ENCODE data around the gene HNRNPA3.
"Not testable (repeated sequence)": the region's sequence is repeated elsewhere in the genome, so short reads cannot be mapped to it uniquely, and the experiment has no call there.

HNRNPA3 gene

DNA sequence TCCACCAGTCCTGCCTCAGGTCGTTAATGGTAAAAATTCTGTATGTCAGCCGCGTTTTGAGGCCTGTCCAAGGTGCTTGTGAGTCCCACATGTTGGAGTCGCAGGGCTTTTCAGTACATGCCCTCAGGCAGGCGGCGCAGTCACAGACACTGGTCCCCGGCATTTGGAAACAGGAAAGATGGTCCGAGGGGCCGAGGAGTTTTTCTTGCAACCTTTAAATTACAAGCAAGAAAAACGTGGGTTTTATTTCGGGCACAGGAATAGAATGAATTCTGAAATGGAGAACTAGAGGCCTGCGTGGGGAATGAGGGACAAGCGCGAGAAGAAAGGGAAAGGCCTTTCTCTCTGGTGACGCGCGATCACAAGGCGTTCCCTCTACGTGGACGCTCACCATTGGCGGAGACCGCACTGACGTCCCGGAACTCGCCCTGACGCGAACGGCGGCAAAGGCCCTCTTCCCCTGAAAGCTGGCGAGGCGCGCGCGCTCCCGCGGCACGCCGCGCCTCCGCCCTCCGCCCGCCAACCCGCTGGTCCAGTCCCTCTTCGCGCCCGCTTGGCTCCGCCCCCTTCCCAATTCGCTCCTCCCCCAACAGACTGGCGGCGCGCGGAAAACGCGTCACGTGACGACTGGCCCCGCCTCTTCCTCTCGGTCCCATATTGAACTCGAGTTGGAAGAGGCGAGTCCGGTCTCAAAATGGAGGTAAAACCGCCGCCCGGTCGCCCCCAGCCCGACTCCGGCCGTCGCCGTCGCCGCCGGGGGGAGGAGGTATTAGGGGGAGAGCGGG is at the start of gene HNRNPA3:
TSS of gene HNRNPA3 (plus strand) at position 689 of the 785 bp plus-strand sequence. CDS start at position 695, 6 bp downstream.
- peak; percentile 95 for DNase-seq

DNA sequence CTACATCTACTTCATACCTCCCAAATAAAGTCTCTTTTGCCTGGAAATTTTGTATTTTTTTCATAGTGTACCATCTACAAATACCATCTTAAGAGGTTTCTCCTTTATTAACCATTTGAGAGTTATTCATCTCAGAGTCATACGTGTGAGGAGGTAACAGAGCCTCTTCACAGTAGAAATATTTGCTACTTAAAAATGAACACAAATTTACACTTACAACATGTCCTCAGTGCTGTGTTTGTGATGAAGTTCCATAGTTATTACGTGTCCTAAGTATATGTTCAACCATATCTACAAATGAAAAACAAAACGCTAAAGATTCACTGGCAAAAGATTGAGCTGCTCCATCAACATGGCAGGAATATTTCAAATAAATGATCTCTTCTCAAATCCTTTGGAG is 48.5 kb upstream of the HNRNPA3 start:
- DNase-seq = no peak

DNA sequence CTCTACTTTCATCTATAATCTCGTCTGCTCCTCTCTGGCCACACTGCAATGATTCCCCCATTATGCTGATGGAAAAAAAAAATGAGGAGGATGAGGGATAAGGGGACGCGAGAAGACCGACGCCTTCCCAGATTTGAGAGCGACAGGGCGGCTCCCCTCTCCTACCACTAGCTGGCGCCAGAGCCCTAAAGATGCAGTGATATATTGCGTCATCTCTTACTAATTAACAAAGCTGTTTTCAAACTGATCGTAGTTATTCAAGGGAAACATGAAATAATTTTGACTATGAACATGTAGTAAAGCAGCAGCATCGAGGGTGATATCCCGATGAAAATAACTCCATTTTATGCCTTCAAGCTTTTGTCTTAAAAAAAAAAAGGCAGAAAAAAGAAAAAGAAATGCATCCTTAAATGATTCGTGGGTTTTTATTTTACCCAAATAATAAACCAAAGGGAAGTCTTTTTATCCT is 48.0 kb upstream of the HNRNPA3 start:
- DNase-seq = peak; percentile 81

DNA sequence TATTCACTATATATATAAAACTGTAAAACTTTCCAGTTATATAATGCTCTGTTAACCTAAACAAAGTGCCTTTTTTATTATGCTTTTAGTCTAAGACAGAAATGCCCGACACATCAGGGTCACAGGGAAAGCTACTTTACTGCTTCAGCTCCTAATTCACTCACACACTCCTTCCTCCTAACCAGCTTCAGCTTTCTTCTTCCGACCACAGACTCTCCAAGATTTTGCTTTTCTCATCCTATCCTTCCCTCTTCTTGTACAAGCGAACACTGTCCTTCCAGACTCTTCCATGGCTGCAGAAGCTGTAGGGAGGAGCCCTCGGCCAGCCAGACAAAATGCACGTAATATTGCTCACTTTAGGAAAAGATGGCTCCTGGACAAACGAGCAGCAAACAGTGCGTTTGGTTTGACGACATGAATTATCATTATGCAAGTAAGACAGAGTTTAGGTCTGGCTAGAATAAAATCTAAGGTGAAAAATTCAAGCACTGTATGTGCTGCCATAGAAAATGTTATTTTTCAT is 47.5 kb upstream of the HNRNPA3 start:
- DNase-seq = no peak

DNA sequence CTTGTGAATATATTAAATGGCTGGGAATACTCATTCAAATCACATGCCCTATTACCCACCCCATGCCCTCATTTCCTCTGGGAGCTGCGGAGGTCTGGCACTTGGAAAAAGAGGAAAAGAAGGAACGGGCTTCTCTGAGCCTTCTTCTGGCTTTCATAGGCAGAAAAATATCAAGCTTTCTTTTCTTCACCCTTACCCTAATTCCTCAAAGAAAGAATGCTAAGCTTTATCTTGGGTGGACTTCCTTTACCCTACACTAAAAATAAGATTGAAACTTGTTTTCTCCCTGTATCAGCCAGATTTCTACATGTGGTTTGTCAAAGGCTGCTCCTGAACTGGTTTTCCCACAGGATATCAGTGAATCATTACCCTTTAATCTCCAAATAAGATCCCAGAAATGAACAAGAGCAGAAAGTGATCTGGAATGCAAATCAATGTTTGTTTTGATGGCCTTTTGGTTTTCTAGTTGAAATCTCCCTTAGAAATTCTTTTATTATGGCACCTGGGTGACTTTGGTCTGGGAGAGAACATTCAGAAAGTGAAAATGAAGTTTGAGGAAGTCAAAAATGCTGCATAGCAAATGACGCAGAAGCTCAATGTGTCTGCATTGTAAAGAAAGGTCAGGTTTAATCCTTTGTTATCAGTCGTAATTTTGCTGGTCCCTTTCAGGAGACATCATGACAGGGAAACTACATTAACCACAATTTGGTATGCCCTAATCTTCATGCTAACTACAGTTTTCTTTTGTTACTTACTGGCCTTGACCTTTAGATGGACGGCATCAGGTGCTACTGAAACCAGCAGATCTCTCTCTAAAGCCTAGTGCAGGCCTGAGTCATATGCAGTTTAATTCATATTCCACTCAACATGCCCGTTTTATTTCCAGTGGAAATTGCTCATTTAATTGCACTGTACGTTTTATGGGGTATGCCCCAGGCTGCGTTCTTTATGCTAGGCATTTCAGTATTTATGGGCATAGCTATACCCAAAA is 46.6 kb upstream of the HNRNPA3 start:
- no peak for DNase-seq

DNA sequence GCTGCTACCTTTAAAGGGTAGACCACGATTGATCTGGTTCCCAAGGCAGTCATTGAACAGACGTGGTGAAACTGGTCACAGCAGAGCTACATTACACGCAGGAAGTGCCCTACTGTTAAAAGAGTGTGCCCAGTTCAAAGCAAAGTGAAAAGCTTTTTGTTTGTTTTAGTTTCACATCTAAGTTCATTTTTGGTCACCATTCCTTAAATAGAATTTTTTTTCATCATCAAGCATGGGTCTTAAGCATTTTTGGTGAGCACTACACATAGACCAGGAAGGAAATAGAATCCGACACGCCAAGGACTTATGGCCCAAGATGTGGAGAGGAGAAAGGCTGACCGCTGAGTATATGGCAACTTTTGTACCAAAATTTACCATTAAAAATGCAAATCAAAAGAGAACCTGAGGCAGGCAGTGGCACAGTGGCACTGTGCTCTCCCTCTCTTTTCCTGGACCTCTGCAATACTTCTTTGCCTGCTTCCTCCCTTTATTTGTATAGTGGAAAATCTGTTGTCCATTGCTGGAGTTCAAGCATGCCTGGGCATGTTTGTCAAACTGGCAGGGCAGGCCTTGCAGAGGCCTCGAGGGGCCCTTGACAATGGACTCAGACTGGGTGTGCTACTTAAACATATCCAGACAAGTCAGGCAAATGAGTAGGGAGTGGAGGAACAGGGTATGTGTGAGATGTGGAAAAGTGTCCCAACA is 42.6 kb upstream of the HNRNPA3 start:
- no peak for DNase-seq

DNA sequence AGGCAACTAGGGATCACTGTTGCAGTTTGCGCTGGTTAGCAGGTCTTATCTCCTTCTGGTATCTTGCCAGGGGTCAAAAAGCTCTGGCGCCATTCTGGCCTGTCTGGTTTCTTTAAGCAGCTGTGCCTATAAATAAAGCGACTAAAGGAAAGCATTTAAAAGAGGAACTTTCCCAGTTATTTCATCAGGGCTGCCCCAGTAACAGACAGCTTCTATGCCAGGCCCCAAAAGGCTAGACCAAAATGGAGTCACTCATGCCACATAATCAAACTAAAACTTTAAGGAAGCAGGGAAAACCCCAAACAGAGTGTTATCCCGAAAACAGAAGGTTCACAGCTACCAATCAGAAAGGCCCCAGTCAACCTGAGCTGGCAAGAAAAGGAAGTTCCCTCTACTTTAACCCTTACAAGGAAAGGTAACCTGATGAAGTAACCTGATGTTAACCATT is 41.2 kb upstream of the HNRNPA3 start:
- no peak for DNase-seq

DNA sequence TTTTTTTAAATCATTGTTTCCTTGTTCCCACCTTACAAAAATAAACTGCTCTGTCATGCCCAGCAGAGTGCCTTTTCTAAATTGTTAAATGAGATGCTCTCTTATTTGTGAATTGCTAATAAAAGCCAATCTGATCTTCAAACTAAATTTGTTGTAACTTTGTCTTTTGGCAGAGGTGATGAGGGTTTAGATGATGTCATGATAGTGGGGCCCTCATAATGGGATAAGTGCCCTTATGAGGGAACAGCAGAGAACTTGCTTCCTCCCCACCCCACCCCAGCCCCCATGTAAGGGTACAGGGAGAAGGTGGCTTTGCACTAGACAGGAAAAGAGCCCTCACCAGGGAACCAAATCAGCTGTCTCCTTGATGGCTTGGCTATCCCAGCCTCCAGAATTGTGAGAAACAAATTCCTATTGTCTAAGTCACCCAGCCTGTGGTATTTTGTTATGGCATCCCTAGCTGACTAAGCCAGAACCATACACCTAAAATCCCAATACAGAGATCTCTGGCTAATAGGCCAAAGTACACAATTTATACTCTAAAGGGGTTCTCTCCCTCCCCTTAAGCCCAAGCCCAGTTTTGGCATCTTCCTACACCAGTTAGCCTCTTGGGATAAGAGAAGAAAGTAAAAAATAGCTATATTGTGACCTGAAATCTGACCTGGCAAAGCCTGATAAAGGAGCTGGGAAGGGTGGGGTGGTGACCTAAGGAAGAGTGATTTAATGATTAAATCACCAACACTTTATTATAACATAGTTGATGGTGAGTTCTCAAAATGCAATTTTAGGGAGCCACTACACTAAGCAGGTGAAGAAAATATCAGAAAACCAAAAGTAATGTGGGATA is 40.3 kb upstream of the HNRNPA3 start:
- DNase-seq = no peak

DNA sequence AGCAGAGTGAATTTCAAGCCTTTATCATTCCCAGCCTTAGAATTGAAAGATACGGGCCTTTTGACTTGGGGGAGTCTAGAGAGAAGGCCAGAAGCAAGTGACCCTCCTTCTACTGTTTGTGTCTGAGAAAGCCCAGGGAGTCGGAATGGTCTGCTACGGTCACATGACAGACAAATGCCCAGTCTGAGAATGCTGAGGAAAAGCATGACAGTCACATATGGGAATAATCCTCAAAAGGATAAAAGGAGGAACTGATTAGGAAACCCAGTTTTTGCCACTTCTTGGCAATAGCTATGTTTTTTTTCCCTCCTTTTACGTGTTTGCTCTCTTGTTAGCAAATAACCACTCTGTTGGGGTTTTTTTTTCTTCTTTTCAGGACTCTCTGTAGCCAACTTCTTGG is 38.1 kb upstream of the HNRNPA3 start:
- no peak for DNase-seq

DNA sequence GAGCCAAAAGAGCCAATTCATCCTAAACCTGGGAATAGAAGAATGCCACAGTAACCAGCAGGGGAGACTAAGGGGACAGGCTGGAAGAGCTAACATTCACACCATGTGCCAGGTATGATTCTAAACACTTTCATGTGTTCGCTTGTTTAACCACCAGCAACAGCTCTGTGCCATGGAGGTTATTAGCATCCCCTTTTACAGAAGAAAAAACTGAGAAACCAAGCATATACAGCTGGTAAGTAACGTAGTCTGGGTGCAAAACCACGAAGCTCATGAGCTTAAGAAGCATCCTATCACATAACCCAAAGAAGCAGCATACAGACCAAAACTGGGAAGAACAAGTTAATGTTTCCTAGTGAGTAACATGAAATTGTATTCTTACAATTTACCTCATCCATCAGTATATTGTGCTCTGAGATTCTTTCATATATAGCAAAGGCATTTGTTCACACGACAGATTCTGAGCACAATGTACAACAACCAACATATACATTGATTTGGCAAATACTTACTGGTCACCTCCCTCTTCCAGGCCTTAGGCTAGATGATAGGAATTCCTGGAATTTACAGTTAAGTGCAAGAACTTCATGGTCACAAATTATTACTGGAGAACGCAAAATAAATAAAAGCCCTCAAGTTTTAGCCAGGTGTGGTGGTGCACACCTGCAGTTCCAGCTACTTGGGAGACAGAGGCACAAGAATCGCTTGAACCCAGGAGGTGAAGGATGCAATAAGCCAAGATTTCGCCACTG is 36.5 kb upstream of the HNRNPA3 start:
- DNase-seq = no peak

DNA sequence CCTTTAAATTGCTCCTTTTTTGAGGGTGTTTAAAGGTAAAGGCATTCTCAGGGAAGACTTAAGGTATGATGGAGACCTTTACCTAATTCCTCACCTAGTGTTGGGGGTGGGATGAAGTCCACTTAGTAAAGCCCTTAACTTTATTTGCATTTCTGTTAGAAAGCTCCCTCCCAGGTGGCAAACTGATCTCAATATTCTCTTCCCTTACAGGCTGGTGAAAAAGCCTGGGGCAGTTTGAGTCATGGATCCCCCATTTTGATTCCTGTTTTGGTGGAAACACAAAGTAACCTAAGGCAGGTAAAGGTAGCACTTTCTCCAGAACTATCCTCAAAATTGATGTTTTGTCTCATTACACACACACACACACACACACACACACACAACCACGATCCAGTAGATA is 33.8 kb upstream of the HNRNPA3 start:
- DNase-seq = no peak

DNA sequence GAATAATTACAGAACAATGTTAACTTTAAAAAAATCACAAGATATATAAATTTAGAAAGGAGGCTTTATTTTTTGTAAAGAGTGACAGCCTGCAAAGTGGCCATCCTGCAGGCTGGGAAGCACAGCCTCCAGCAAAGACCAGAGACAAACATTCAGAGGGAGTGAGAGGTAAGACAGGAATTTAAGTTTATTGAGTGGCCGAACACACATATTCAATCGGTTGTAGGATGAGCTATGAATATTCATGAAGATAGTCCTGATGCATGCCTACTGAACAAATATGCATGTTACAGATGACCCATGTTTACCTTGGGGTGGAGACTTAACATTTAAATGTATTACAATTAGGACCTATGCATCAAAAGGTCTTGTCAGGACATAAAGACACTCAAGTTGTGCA is 33.4 kb upstream of the HNRNPA3 start:
- DNase-seq = no peak

DNA sequence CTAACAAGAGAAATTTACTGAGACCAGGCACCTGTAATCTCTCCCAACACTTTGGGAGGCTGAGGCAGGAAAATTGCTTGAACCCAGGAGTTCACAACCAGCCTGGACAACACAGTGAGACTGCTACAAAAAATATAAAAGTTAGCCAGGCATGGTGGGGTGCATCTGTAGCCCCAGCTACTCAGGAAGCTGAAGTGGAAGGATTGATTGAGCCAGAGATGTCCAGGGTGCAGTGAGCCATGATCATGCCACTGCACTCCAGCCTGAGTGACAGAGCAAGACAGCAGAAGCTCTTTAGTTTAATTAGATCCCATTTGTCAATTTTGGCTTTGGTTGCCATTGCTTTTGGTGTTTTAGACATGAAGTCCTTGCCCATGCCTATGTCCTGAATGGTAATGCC is 32.9 kb upstream of the HNRNPA3 start:
- not testable (repeated sequence) for DNase-seq

DNA sequence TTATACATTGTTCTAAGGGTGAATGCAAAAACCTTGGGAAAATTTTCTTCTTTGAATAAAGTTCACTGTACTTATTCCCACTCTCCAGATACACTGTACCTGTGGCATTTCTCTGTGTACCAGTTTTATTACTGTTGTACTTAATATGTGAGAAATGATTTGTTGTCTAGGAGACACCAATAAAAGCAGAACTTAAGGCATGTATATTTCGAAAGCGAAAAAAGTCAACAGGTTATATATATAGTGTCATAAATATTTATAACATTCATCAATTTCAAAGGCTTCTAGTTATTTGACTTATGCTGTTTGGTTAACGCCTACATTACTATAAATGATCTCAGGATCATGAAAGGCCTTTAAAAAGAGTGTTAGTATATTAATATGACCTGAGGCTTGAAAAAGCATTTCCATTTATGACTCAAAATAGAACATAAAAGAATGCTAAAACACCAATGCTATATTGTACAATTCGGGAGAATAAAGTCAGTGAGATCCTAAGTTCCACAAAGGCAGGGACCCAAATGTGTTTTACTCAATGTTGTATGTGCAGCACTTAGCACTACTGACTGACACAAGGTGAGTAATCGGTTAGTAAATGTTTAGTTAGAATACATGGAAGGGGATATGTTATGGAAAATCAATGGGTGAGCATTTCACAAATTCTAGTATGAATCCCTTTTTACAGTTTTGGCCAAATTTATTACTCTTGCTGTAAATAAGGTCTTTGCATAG is 32.2 kb upstream of the HNRNPA3 start:
- DNase-seq = no peak

DNA sequence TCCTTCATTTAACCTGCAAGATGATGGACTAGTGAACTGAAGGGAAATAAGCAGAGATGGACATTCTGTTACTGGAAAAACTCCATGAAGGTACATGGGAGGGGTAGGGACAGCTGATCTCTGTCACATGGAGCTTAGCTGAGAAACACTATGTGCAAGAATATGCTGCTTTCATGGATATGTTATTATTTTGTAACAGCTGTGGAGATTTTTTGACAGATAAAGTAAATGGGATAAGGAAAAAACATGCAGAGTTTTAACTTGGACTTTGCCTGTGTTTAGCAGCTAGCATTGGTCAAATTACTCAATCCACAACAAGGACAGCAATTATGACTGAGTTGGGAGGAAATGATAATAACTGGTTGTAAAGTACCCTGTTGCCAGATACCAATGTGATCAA is 28.7 kb upstream of the HNRNPA3 start:
- no peak for DNase-seq

DNA sequence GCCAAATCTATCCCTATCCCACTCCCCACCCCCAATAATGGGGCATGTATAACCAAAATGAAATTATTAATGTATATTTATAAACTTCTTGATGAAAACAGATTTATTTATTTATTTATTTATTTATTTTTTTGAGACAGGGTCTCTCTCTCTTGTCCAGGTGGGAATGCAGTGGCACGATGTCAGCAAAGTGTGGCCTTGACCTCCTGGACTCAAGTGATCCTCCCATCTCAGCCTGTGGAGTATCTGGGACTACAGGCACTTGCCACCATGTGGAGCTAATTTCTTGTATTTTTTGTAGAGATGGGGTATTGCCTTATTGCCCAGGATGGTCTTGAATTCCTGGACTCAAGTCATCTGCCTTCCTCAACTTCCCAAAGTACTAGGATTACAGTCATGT is 28.0 kb upstream of the HNRNPA3 start:
- DNase-seq = no peak

DNA sequence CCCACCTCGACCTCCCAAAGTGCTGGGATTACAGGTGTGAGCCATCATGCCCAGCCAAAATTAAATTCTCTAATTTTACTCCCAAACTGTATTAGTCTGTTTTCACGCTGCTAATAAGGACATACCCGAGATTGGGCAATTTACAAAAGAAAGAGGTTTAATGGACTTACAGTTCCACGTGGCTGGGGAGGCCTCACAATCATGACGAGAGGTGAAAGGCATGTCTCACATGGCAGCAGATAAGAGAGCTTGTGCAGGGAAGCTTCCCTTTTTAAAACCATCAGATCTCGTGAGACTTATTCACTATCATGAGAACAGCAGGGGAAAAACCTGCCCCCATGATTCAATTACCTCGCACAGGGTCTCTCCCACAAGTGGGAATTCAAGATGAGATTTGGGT is 26.6 kb upstream of the HNRNPA3 start:
- not testable (repeated sequence) for DNase-seq

DNA sequence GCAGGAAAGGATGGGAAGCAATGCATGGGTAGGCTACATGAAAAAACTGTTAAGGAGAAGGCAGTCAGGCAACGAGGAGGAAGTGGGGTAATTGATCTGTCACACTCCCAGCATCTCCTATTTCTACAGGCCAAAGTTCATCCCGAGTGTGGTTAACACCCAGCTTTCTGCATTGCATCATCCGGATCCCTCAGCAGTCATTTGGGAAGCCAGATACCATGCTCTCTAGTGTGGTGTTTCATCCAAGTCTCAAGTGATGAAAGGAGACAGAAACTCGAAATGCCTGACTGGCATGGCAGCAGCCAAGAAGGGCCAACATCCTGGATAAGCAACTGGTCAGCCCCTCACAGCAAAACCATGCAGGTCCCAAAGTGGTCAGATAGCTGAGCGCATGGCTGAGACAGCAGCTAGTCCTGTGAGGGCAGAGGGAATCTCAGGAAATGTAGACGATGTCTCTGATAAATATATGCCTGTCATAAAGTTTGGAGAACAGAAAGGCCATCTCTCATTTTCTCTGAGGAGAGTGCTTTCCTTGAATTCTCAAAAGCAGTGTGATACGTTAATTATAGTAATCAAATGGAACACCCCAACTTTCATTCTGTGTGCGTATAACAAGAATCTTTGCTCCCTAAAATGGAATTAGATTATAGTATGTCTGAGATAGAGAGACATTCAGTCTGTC is 24.8 kb upstream of the HNRNPA3 start:
- no peak for DNase-seq

All from NCI-H2171 (cell line).